HG03060 (cell line): ENCODE data around the gene AKAP6.

Experiments
- ATAC-seq: cut with Tn5 transposase; IDR thresholded peaks from one replicate; pipeline ENCODE4 v1.9.1; 2021; ENCODE audit warnings: low read depth, moderate number of reproducible peaks; ENCODE audit not compliant: unreplicated experiment

The AKAP6 gene

DNA sequence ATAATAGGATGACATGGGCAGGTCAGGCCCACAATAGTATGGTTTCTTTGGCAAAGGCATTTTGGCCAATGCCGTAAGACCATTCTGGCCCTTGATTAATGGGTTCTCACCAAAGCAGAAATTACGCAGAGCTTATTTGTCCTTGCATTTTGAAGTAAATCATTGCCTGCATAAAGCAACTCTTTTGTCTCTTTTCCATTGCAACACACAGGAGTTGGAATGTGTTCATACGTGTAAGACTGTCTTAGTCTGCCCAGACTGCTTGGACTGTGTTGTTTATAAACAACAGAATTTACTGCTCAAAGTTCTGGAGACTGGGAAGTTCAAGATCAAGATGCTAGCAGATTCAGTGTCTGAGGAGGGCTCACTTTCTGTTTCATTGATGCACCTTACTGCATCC, 506.8 kb downstream of the AKAP6 start:
- ATAC-seq = no peak

DNA sequence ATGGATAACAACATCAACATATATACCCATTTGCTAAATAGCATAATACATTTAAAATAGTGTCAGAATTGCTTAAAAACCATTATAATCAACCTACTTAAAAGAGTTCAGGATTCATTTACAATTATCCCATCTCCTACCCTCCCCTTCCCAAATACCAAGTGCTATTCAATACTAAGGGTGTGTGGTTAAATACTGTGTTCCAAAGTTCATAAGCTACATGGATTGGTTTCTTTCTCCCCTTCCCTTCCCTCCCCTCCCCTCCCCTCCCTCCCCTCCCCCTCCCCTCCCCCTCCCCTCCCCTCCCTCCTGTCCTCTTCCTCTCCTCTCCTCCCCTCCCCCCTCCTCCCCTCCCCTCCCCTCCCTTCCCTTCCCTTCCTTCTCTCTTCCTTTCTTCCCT, 512.6 kb downstream of the AKAP6 start:
- no peak for ATAC-seq

DNA sequence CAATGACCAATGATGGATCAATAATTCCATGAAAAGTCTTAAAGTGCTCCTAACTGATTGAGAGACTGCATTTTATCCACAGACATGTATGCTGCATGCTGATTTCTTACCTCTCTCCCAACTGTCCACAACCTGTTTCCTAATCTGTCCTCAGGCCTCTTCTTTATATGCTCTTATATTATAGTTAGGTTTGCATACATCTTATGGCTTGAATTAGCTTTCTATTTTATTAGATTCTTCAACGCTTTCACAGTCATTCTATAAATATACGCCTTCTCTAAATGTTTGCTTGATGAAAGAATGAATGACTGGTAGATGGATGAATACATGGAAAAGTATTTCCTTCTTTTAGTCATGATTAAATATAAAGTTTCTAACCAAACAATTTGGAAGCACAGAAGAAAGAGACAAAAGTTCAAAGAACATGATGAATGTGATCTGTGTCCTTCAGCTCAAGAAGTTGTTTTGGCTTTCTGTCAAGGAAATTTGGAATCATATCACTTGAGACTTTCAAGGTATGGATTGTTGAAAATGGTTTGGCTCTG, 517.8 kb downstream of the AKAP6 start:
- ATAC-seq = no peak

DNA sequence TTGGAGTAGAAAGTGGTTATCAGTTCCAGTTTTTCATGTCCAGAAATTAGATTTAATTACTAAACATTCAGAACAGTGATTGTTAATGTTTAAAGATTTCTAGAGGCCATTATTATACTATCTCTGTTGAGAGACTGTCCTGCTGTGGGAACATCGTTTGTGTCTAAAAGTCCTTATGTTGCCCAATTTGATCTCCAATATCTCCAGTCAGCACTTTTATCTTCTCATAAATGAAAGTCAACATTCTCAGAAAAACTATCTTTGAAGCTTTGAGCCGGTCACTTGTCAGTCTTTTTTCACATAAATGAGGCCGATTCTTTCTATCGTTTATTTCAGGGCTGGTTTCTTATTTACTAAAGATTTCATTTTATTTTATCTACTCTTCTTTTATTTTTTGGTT, 518.8 kb downstream of the AKAP6 start:
- ATAC-seq = no peak

DNA sequence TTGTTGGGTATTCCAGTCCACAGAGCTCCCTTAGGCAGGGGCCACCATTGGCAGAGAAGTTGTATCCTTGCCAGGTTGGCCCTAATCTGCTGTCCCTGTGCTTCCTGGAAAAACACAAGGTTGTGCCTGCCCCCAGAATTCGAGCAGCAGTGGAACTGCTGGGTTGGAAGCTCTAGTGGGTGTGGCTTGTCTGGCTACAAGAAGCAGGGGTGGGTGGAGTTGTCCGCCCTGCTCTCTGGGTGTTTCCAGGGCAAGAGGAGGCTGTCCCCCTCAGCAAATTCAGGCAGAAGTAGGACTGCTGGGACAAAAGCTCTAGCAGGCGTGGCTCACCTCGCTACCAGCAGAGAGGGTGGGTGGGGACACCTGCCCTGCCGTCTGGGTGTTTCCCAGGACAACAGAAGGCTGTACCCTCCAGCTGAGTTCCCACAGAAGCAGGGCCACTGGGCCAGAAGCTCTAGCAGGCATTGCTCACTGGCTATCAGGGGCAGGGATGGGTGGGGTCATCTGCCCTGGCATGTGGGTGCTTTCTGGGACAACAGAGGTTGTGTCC, 536.8 kb downstream of the AKAP6 start:
- no peak for ATAC-seq

DNA sequence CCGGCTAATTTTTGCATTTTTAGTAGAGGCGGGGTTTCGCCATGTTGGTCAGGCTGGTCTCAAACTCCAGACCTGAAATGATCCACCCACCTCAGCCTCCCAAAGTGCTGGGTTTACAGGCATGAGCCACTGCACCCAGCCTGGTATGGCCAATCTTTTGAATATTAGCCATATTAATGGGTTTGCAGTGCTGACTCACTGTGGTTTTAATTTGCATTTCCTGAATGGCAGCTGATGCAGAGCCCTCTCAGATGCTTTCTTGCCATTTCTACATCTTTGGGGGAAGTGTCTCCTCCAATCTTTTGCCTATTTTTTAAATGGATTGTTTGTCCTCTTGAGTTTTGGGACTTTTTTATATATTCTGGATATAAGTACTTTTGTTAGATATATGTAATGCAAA, 554.1 kb downstream of the AKAP6 start:
- ATAC-seq = no peak
